ENCODE data around the gene BABAM2. TPM values are rescaled to one million over a fixed set of nuclear protein-coding genes. Genes with fewer than 3 reads are reported as not detected.

The BABAM2 gene
- total RNA-seq, 3 donors from 2014 or later (not counting 1 experiment from before 2014, with no cell fraction given) = 54.6 to 66.1 (median 59.5) TPM

- Histone ChIP-seq H3K4me3 (ENCODE audit: low read length) (no peak overlapping the region), H3K27ac (ENCODE audit: low read length) (no peak overlapping the region), H3K9me3 (ENCODE audit: control insufficient read depth, insufficient read depth, low read length) (no peaks in the 10 kb centered on the region), H3K27me3 (ENCODE audit: control insufficient read depth, insufficient read depth, low read length) (no peaks in the 10 kb centered on the region), H3K36me3 (ENCODE audit: control insufficient read depth, insufficient read depth, low read length) (no peaks in the 10 kb centered on the region), H3K4me1 (ENCODE audit: control insufficient read depth, insufficient read depth, low read length) (no peaks in the 10 kb centered on the region)
- 69% methylated on average over 10 of the region's 10 CpGs for WGBS (ENCODE audit: insufficient coverage)
- H3K27ac Mint-ChIP-seq = peak overlapping the region in 1 of 2 donors; percentile 33
- no peaks in the 10 kb centered on the region for H3K27me3 Mint-ChIP-seq (ENCODE audit: low read depth in 2 of 2)
- no peak for TF ChIP-seq CTCF (IDR thresholded peaks at IDR 0.05)
- intact Hi-C loops (cut with micrococcal nuclease) = no loop called here
- peaks cover 7 to 12% of the 10 kb centered on the region in 2 donors for H3K4me1 Mint-ChIP-seq
- H3K9me3 Mint-ChIP-seq = no peaks in the 10 kb centered on the region
- no peaks in the 10 kb centered on the region for H3K36me3 Mint-ChIP-seq
- DNase-seq (no peak), ATAC-seq (no peak)
- H3K4me3 Mint-ChIP-seq = no peak overlapping the region
Observed at GRCh38 chr2:28193630-28194403, 303.3 kb downstream of the BABAM2 start.

- Mint-ChIP-seq H3K27me3 (ENCODE audit: low read depth in 2 of 2) (no peaks in the 10 kb centered on the region), H3K27ac (no peak overlapping the region), H3K4me3 (no peak overlapping the region), H3K9me3 (no peaks in the 10 kb centered on the region), H3K36me3 (no peaks in the 10 kb centered on the region), H3K4me1 (peaks cover 0 to 5% of the 10 kb centered on the region in 2 donors)
- ATAC-seq (no peak), DNase-seq (no peak)
- intact Hi-C loops (cut with micrococcal nuclease) = no loop called here
- TF ChIP-seq CTCF (IDR thresholded peaks at IDR 0.05) = no peak
- 100% methylated on average over 1 of the region's 2 CpGs for WGBS (ENCODE audit: insufficient coverage)
- Histone ChIP-seq H3K4me3 (ENCODE audit: low read length) (no peak overlapping the region), H3K4me1 (ENCODE audit: control insufficient read depth, insufficient read depth, low read length) (no peaks in the 10 kb centered on the region), H3K27ac (ENCODE audit: low read length) (no peak overlapping the region), H3K9me3 (ENCODE audit: control insufficient read depth, insufficient read depth, low read length) (no peaks in the 10 kb centered on the region), H3K36me3 (ENCODE audit: control insufficient read depth, insufficient read depth, low read length) (no peaks in the 10 kb centered on the region), H3K27me3 (ENCODE audit: control insufficient read depth, insufficient read depth, low read length) (no peaks in the 10 kb centered on the region)
Observed at GRCh38 chr2:28199995-28200679, 309.6 kb downstream of the BABAM2 start.

GRCh38 chr2:28201671-28202180 lies 311.2 kb downstream of the BABAM2 start:
- no peak for TF ChIP-seq CTCF (IDR thresholded peaks at IDR 0.05)
- no peaks in the 10 kb centered on the region for H3K9me3 ChIP-seq (ENCODE audit: control insufficient read depth, insufficient read depth, low read length)
- no peaks in the 10 kb centered on the region for H3K4me1 ChIP-seq (ENCODE audit: control insufficient read depth, insufficient read depth, low read length)
- WGBS (ENCODE audit: insufficient coverage) = 93% methylated on average over 7 of the region's 7 CpGs
- Mint-ChIP-seq H3K27ac (no peak overlapping the region), H3K4me3 (no peak overlapping the region), H3K4me1 (peaks cover 0 to 5% of the 10 kb centered on the region in 2 donors), H3K27me3 (ENCODE audit: low read depth in 2 of 2) (no peaks in the 10 kb centered on the region), H3K36me3 (no peaks in the 10 kb centered on the region), H3K9me3 (no peaks in the 10 kb centered on the region)
- no peak overlapping the region for H3K27ac ChIP-seq (ENCODE audit: low read length)
- DNase-seq (no peak), ATAC-seq (no peak)
- intact Hi-C loops (cut with micrococcal nuclease) = no loop called here
- H3K36me3 ChIP-seq (ENCODE audit: control insufficient read depth, insufficient read depth, low read length) = no peaks in the 10 kb centered on the region
- no peaks in the 10 kb centered on the region for H3K27me3 ChIP-seq (ENCODE audit: control insufficient read depth, insufficient read depth, low read length)
- no peak overlapping the region for H3K4me3 ChIP-seq (ENCODE audit: low read length)
